Measurements from ENCODE around the gene ZNF181.

DNA sequence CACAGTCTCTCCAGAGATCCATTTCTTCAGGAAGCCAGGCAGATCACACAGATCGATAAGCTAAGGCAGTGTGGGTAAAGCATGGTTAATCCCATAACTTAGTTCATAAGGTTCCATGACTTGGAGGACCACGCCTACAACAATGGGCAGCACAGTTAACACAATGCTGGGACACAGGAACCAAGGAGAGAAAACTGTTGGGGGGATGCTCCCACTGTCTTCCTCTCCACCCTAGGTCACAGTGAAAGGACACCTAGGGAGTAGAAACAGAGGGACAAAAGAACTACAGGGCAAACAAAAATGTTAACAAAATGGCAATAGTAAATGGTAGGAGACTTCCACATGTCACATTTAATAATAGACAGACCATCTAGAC, 20.8 kb upstream of the ZNF181 start:
- TF ChIP-seq, protein P1, sequence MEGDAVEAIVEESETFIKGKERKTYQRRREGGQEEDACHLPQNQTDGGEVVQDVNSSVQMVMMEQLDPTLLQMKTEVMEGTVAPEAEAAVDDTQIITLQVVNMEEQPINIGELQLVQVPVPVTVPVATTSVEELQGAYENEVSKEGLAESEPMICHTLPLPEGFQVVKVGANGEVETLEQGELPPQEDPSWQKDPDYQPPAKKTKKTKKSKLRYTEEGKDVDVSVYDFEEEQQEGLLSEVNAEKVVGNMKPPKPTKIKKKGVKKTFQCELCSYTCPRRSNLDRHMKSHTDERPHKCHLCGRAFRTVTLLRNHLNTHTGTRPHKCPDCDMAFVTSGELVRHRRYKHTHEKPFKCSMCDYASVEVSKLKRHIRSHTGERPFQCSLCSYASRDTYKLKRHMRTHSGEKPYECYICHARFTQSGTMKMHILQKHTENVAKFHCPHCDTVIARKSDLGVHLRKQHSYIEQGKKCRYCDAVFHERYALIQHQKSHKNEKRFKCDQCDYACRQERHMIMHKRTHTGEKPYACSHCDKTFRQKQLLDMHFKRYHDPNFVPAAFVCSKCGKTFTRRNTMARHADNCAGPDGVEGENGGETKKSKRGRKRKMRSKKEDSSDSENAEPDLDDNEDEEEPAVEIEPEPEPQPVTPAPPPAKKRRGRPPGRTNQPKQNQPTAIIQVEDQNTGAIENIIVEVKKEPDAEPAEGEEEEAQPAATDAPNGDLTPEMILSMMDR (conservative IDR thresholded peaks at IDR 0.05; ENCODE audit: low read depth in 2 of 2), result no peak
- TF ChIP-seq JUNB (IDR thresholded peaks at IDR 0.05; ENCODE audit: unreplicated experiment) (no peak), POLR2AphosphoS5 (IDR thresholded peaks at IDR 0.05; ENCODE audit: low read depth) (no peak), EZH2phosphoT487 (IDR thresholded peaks at IDR 0.05; ENCODE audit: unreplicated experiment) (no peak), EZH2 (IDR thresholded peaks at IDR 0.05; ENCODE audit: low read depth, unreplicated experiment) (no peak), CREB1 (CRISPR knock-in tag; IDR thresholded peaks at IDR 0.05; ENCODE audit: low read depth) (no peak), ZNF114 (CRISPR knock-in tag; IDR thresholded peaks at IDR 0.05) (no peak), STAT1 (IDR thresholded peaks at IDR 0.05; ENCODE audit: unreplicated experiment) (no peak), NANOG (IDR thresholded peaks at IDR 0.05; ENCODE audit: borderline replicate concordance) (no peak), ZNF331 (CRISPR knock-in tag; IDR thresholded peaks at IDR 0.05; ENCODE audit: low read depth) (no peak)
- TF ChIP-seq, protein P2, sequence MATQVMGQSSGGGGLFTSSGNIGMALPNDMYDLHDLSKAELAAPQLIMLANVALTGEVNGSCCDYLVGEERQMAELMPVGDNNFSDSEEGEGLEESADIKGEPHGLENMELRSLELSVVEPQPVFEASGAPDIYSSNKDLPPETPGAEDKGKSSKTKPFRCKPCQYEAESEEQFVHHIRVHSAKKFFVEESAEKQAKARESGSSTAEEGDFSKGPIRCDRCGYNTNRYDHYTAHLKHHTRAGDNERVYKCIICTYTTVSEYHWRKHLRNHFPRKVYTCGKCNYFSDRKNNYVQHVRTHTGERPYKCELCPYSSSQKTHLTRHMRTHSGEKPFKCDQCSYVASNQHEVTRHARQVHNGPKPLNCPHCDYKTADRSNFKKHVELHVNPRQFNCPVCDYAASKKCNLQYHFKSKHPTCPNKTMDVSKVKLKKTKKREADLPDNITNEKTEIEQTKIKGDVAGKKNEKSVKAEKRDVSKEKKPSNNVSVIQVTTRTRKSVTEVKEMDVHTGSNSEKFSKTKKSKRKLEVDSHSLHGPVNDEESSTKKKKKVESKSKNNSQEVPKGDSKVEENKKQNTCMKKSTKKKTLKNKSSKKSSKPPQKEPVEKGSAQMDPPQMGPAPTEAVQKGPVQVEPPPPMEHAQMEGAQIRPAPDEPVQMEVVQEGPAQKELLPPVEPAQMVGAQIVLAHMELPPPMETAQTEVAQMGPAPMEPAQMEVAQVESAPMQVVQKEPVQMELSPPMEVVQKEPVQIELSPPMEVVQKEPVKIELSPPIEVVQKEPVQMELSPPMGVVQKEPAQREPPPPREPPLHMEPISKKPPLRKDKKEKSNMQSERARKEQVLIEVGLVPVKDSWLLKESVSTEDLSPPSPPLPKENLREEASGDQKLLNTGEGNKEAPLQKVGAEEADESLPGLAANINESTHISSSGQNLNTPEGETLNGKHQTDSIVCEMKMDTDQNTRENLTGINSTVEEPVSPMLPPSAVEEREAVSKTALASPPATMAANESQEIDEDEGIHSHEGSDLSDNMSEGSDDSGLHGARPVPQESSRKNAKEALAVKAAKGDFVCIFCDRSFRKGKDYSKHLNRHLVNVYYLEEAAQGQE (IDR thresholded peaks at IDR 0.05; ENCODE audit: unreplicated experiment), result no peak
